CD8-positive, alpha-beta memory T cell (primary cell): ENCODE results near the gene SIM1. TPM values are rescaled to one million over a fixed set of nuclear protein-coding genes. Genes with fewer than 3 reads are reported as not detected.

Experiments used
- CTCF ChIA-PET: fragments of 350-600 bp; sonication (Branson Sonifier 250); formaldehyde crosslinking; loops from one replicate; lab custom pipeline; 2021; ENCODE audit warnings: antibody characterized with exemption; lab: Charles Lee
- POLR2A ChIA-PET: fragments of 350-600 bp; sonication (Branson Sonifier 250); formaldehyde crosslinking; loops from one replicate; lab custom pipeline; 2021; ENCODE audit warnings: antibody characterized with exemption; lab: Charles Lee
- DNase-seq, 5 donors: peaks; one replicate each; pipeline versions ENCODE4 v3.0.0 to v3.0.0-alpha.2; 2020 to 2022; ENCODE audit warnings: mixed read lengths in 1 of 5
- H3K27ac ChIP-seq: one replicate; pipeline ENCODE4 v1.7.0; 2013; ENCODE audit warnings: low read depth, mild to moderate bottlenecking, low read length, moderate library complexity
- H3K27me3 ChIP-seq: 2 replicates; pipeline ENCODE4 v1.7.0; 2013; ENCODE audit warnings: low read length, mild to moderate bottlenecking; ENCODE audit not compliant: insufficient read depth, poor library complexity, severe bottlenecking
- H3K36me3 ChIP-seq: 2 replicates; pipeline ENCODE4 v1.7.0; 2013; ENCODE audit warnings: mild to moderate bottlenecking, low read length, moderate library complexity; ENCODE audit not compliant: insufficient read depth
- H3K4me1 ChIP-seq: 2 replicates; pipeline ENCODE4 v1.7.0; 2013; ENCODE audit warnings: mild to moderate bottlenecking, low read length, moderate library complexity; ENCODE audit not compliant: insufficient read depth
- H3K4me3 ChIP-seq: 2 replicates; pipeline ENCODE4 v1.7.0; 2013; ENCODE audit warnings: mild to moderate bottlenecking, low read length
- H3K9me3 ChIP-seq: 2 replicates; pipeline ENCODE4 v1.7.0; 2013; ENCODE audit warnings: mild to moderate bottlenecking, low read length
- H3K27ac Mint-ChIP-seq, 8 donors: one replicate each; pipeline ENCODE4 v1.8.0; 2020 to 2021; ENCODE audit warnings: mixed read lengths in 8 of 8, mild to moderate bottlenecking in 6 of 8, inconsistent platforms in 3 of 8, moderate library complexity in 3 of 8
- H3K27me3 Mint-ChIP-seq, 2 donors: one replicate each; pipeline ENCODE4 v1.8.0; 2020 to 2021; ENCODE audit warnings: mixed read lengths in 2 of 2, mild to moderate bottlenecking in 1 of 2, moderate library complexity in 1 of 2
- H3K36me3 Mint-ChIP-seq, 3 donors: one replicate each; pipeline ENCODE4 v1.8.0; 2020 to 2021; ENCODE audit warnings: mixed read lengths in 3 of 3, inconsistent platforms in 1 of 3, mild to moderate bottlenecking in 1 of 3
- H3K4me1 Mint-ChIP-seq, 3 donors: one replicate each; pipeline ENCODE4 v1.8.0; 2020 to 2021; ENCODE audit warnings: mixed read lengths in 3 of 3, inconsistent platforms in 1 of 3, mild to moderate bottlenecking in 1 of 3
- H3K4me3 Mint-ChIP-seq, 7 donors: one replicate each; pipeline ENCODE4 v1.8.0; 2020 to 2021; ENCODE audit warnings: mixed read lengths in 7 of 7, mild to moderate bottlenecking in 6 of 7, moderate library complexity in 4 of 7, inconsistent platforms in 2 of 7
- H3K9me3 Mint-ChIP-seq, 5 donors: one replicate each; pipeline ENCODE4 v1.8.0; 2020 to 2022; ENCODE audit warnings: mixed read lengths in 5 of 5, mild to moderate bottlenecking in 3 of 5, moderate library complexity in 2 of 5, inconsistent platforms in 1 of 5
- polyA plus RNA-seq: library from polyadenylated mRNA; unstranded; fragments of 300-500 nt; fragmentation: Illumina TruSeq; gene quantifications from one replicate; pipeline ENCODE4 v1.2.3, GENCODE V29; 2021
- total RNA-seq, 2 experiments: library from RNA; stranded (reverse); gene quantifications; one replicate each; pipeline ENCODE4 v1.2.3, GENCODE V29; 2021

SIM1 gene
- total and polyA plus RNA-seq, 3 experiments from 2014 or later = not detected

DNA sequence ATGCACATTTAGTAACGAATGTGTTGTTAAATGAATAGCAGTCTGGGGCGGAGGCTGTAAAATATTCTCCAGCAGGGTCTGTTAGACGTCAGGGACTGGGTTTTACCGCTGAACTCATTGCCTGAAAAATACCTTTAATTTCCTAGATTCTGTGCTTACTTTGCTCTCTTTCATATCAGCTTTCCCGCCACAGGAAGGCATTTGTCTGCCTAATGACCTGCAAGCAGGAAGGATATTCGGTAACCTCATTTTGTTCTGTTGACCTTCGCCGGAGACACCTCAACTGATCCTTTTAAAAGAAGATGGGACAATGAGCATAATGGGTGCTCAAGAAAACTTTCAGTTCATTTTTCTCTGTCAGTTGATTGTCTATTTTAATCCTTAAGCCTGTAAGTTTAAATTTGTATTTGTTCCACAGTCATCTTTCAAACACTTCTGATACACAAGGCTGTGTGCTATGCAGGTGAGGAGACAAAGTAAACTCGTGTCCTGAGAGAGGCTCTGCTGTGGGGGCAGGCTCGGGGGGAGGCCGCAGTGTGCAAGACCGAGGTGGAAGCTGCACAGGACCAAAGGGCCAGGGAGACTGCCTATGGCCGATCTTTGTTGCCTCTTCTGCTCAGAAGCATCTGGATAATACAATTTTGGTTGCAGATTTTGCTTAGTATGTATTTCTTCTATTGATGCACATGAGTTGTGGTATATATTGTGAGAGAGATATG lies 27.4 kb upstream of the SIM1 start:
- no peak overlapping the region for H3K4me3 Mint-ChIP-seq
- POLR2A ChIA-PET = no interaction called here

DNA sequence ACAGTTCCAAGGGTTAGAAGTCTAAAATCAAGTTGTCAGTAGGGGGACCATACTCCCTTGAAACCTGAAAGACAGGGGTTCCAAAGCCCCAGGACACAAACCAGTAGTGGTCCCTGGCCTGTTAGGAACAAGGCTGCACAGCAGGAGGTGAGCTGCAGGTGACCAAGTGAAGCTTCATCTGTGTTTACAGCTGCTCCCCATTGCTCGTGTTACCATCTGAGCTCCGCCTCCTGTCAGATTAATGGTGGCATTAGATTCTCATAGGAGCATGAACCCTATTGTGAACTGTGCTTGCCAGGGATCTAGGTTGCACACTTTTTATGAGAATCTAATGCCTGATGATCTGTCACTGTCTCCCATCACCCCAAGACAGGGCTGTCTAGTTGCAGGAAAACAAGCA lies 25.3 kb upstream of the SIM1 start:
- CTCF ChIA-PET = no interaction called here
- Mint-ChIP-seq H3K36me3 (no peaks in the 10 kb centered on the region), H3K4me3 (no peak overlapping the region), H3K27ac (no peak overlapping the region), H3K27me3 (peaks cover 22 to 59% of the 10 kb centered on the region in 2 donors), H3K9me3 (peaks cover 0 to 2% (median 0%) of the 10 kb centered on the region in 5 donors), H3K4me1 (no peaks in the 10 kb centered on the region)
- POLR2A ChIA-PET = no interaction called here
- H3K4me3 ChIP-seq = no peak overlapping the region
- H3K36me3 ChIP-seq = no peaks in the 10 kb centered on the region
- DNase-seq = no peak
- no peaks in the 10 kb centered on the region for H3K9me3 ChIP-seq
- H3K4me1 ChIP-seq = no peaks in the 10 kb centered on the region
- H3K27me3 ChIP-seq = no peaks in the 10 kb centered on the region
- H3K27ac ChIP-seq = no peak overlapping the region

More for the DNA sequence above, 27.4 kb upstream of the SIM1 start:
- DNase-seq = no peak
- Mint-ChIP-seq H3K27me3 (peaks cover 24 to 50% of the 10 kb centered on the region in 2 donors), H3K9me3 (peaks cover 2 to 8% (median 6%) of the 10 kb centered on the region in 5 donors), H3K27ac (peak overlapping the region in 1 of 8 donors; percentile 5), H3K4me1 (no peaks in the 10 kb centered on the region), H3K36me3 (no peaks in the 10 kb centered on the region)
- Histone ChIP-seq H3K4me1 (no peaks in the 10 kb centered on the region), H3K27ac (no peak overlapping the region), H3K4me3 (no peak overlapping the region), H3K36me3 (no peaks in the 10 kb centered on the region), H3K9me3 (no peaks in the 10 kb centered on the region), H3K27me3 (no peaks in the 10 kb centered on the region)
- CTCF ChIA-PET = no interaction called here

DNA sequence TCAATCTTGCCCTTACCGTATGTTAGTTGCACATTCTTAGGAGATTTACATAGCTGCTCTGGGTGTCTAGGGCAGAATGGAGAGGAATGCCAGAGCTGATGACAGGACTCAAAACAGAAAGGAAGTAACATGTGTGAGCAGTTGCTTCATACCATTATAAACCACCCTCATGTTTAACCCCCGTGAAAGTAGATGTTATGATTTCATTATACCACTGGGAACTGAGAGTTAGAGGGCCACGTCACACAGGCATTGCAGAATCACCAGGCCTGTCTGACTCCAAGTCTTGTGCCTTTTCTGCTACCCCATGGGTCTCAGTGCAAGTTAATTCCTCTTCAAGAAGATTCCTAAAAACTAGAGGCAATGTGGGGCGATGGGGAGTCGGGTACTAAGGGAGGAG lies 23.5 kb upstream of the SIM1 start:
- peaks cover 17 to 60% of the 10 kb centered on the region in 2 donors for H3K27me3 Mint-ChIP-seq
- Histone ChIP-seq H3K27ac (no peak overlapping the region), H3K27me3 (no peaks in the 10 kb centered on the region), H3K4me3 (no peak overlapping the region), H3K4me1 (no peaks in the 10 kb centered on the region), H3K36me3 (no peaks in the 10 kb centered on the region), H3K9me3 (no peaks in the 10 kb centered on the region)
- no peaks in the 10 kb centered on the region for H3K4me1 Mint-ChIP-seq
- H3K9me3 Mint-ChIP-seq = peaks cover 0 to 3% (median 0%) of the 10 kb centered on the region in 5 donors
- no peak for DNase-seq
- ChIA-PET CTCF (no interaction called here), POLR2A (no interaction called here)
- H3K4me3 Mint-ChIP-seq = no peak overlapping the region
- H3K36me3 Mint-ChIP-seq = no peaks in the 10 kb centered on the region
- H3K27ac Mint-ChIP-seq = no peak overlapping the region

DNA sequence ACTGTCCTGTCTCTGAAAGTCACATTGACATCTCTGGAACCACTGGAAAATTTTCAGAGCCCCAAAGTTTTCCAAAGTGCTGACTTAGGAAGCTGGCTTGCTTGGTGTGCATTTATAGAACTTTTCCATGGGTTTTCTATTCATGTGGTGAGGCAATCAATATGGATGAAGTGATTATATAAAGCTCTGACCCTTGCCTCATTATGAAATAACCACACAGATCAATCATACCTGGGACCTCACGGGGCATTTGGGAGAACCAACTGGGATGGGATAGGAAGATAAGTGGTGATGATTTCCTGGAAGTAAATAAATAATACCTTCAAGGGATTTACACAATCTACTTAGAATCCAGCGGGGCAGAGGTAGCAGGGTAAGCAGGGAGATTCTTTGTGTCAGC lies 22.9 kb upstream of the SIM1 start:
- no peaks in the 10 kb centered on the region for H3K27me3 ChIP-seq
- H3K4me3 ChIP-seq = no peak overlapping the region
- no peaks in the 10 kb centered on the region for H3K36me3 Mint-ChIP-seq
- H3K9me3 ChIP-seq = no peaks in the 10 kb centered on the region
- ChIA-PET CTCF (no interaction called here), POLR2A (no interaction called here)
- peaks cover 0 to 3% (median 0%) of the 10 kb centered on the region in 5 donors for H3K9me3 Mint-ChIP-seq
- H3K27ac Mint-ChIP-seq = no peak overlapping the region
- no peak overlapping the region for H3K4me3 Mint-ChIP-seq
- no peak for DNase-seq
- no peaks in the 10 kb centered on the region for H3K36me3 ChIP-seq
- H3K27ac ChIP-seq = no peak overlapping the region
- H3K4me1 ChIP-seq = no peaks in the 10 kb centered on the region
- peaks cover 15 to 54% of the 10 kb centered on the region in 2 donors for H3K27me3 Mint-ChIP-seq
- no peaks in the 10 kb centered on the region for H3K4me1 Mint-ChIP-seq

DNA sequence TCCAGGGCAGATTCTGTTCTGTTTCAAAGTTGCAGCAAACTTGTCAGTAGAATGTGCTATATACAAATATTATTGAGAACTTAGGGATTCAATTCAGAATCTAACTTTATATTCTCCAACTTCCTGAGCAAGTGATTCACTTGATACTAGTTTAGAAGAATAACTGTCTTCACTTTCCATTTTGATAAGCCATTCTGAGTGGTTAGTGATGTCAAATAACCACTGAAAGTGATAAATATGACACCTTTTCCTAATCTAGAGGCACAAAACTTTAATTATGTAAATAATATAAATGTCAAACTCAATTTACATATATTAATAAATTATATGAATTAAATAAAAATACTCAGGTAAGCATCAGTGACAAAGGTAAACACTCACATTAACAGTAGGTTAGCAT lies 20.5 kb upstream of the SIM1 start:
- no peak overlapping the region for H3K4me3 Mint-ChIP-seq

GRCh38 chr6:100484474-100484873 lies 19.8 kb upstream of the SIM1 start:
- Histone ChIP-seq H3K9me3 (no peaks in the 10 kb centered on the region), H3K36me3 (no peaks in the 10 kb centered on the region), H3K27ac (no peak overlapping the region), H3K4me3 (no peak overlapping the region), H3K4me1 (no peaks in the 10 kb centered on the region), H3K27me3 (no peaks in the 10 kb centered on the region)
- Mint-ChIP-seq H3K36me3 (no peaks in the 10 kb centered on the region), H3K27me3 (peaks cover 8 to 33% of the 10 kb centered on the region in 2 donors), H3K4me1 (no peaks in the 10 kb centered on the region), H3K27ac (no peak overlapping the region), H3K9me3 (peaks cover 0 to 3% (median 0%) of the 10 kb centered on the region in 5 donors), H3K4me3 (no peak overlapping the region)
- ChIA-PET CTCF (no interaction called here), POLR2A (no interaction called here)
- DNase-seq = no peak

More for the DNA sequence above, 20.5 kb upstream of the SIM1 start:
- DNase-seq = no peak
- Histone ChIP-seq H3K4me3 (no peak overlapping the region), H3K4me1 (no peaks in the 10 kb centered on the region), H3K9me3 (no peaks in the 10 kb centered on the region), H3K36me3 (no peaks in the 10 kb centered on the region), H3K27me3 (no peaks in the 10 kb centered on the region), H3K27ac (no peak overlapping the region)
- POLR2A ChIA-PET = no interaction called here
- Mint-ChIP-seq H3K4me1 (no peaks in the 10 kb centered on the region), H3K36me3 (no peaks in the 10 kb centered on the region), H3K9me3 (peaks cover 0 to 3% (median 0%) of the 10 kb centered on the region in 5 donors), H3K27me3 (peaks cover 11 to 36% of the 10 kb centered on the region in 2 donors), H3K27ac (no peak overlapping the region)
- CTCF ChIA-PET = no interaction called here

DNA sequence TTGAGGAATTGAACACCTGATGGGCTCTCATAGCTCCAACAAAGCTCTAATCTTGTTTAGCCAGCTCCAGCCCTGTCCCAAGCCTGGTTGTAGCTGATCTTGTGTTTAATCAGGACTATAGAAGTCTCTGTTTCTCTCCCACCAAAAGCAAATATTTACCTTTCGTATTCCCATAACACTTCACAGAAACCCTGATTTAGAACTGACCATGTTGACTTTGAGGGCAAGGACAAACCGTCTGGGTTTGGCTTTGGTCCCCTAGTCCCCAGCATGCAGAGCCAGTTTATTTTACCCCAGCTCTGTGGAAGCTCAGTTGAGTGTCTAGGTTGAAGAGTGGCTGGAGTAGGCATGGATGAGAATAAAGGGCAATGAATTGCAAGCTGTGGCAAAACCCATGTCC lies 18.0 kb upstream of the SIM1 start:
- Histone ChIP-seq H3K4me3 (no peak overlapping the region), H3K27ac (no peak overlapping the region), H3K4me1 (no peaks in the 10 kb centered on the region), H3K36me3 (no peaks in the 10 kb centered on the region), H3K27me3 (peaks cover 3% of the 10 kb centered on the region), H3K9me3 (no peaks in the 10 kb centered on the region)
- Mint-ChIP-seq H3K9me3 (peaks cover 0 to 3% (median 0%) of the 10 kb centered on the region in 5 donors), H3K4me1 (no peaks in the 10 kb centered on the region), H3K27me3 (peaks cover 2 to 24% of the 10 kb centered on the region in 2 donors), H3K4me3 (no peak overlapping the region), H3K36me3 (no peaks in the 10 kb centered on the region), H3K27ac (no peak overlapping the region)
- ChIA-PET CTCF (no interaction called here), POLR2A (no interaction called here)
- no peak for DNase-seq

DNA sequence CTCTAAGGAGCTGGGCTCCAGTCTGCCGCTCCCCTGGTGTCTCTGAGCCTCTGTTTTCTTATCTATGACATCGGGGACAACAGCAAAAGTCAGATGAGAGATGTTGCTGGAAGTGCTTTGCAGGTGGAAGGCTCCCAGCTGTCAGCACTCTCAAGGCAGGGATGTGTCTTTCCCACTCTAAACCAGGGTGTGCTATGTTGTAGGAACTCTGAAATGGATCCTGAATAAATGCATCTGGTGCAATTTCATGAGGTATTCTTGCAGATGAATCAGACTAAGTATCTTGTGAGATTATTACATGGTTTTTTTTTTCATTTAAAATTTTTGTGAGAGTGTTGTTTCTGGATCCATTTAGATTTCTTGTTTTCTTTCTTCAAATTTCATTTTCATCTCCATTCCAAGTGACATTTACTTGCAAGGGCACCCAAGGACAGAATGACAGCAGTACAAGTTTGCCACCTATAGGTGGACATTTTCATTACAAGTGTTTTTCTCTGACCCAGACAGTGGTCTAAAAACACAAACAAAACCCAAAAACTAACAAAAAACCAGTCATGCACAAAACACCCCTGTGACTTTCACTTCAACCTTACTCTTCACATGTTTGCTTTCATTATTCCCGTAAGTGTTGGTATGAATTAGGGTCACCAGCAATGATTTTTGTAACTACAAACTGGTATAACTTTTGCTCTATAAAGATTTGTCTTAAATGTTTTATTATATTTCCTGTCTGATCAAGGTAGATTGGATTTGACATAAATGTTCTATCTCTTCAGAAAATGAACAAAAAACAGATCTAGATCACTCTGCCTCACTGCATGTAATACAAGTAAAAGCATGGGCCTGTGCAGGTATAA lies 14.7 kb upstream of the SIM1 start:
- no peak overlapping the region for H3K4me3 Mint-ChIP-seq
- no peaks in the 10 kb centered on the region for H3K36me3 Mint-ChIP-seq
- Histone ChIP-seq H3K4me1 (no peaks in the 10 kb centered on the region), H3K9me3 (no peaks in the 10 kb centered on the region), H3K36me3 (no peaks in the 10 kb centered on the region), H3K27me3 (peaks cover 3% of the 10 kb centered on the region), H3K4me3 (no peak overlapping the region), H3K27ac (no peak overlapping the region)
- POLR2A ChIA-PET = no interaction called here
- CTCF ChIA-PET = interaction anchor here (1.2 to 1.8 kb wide), 2 partner anchors 18 to 380 kb away, joined by 3 to 5 read pairs; no protein-coding TSS in a partner anchor
- no peak for DNase-seq
- peaks cover 7 to 21% of the 10 kb centered on the region in 2 donors for H3K27me3 Mint-ChIP-seq
- peaks cover 0 to 3% (median 0%) of the 10 kb centered on the region in 5 donors for H3K9me3 Mint-ChIP-seq
- peaks cover 0 to 3% (median 0%) of the 10 kb centered on the region in 3 donors for H3K4me1 Mint-ChIP-seq
- H3K27ac Mint-ChIP-seq = no peak overlapping the region
